Activated CD4-positive, alpha-beta T cell treated with anti-CD3 and anti-CD28 coated beads for 48 hours (primary cell): ENCODE data around the gene SUSD1.
"Not testable (repeated sequence)": the region's sequence is repeated elsewhere in the genome, so short reads cannot be mapped to it uniquely, and the experiment has no call there.

ENCODE experiments used
- DNase-seq: peaks from one replicate; pipeline ENCODE4 v3.0.0-alpha.2; 2020

The SUSD1 gene

DNA sequence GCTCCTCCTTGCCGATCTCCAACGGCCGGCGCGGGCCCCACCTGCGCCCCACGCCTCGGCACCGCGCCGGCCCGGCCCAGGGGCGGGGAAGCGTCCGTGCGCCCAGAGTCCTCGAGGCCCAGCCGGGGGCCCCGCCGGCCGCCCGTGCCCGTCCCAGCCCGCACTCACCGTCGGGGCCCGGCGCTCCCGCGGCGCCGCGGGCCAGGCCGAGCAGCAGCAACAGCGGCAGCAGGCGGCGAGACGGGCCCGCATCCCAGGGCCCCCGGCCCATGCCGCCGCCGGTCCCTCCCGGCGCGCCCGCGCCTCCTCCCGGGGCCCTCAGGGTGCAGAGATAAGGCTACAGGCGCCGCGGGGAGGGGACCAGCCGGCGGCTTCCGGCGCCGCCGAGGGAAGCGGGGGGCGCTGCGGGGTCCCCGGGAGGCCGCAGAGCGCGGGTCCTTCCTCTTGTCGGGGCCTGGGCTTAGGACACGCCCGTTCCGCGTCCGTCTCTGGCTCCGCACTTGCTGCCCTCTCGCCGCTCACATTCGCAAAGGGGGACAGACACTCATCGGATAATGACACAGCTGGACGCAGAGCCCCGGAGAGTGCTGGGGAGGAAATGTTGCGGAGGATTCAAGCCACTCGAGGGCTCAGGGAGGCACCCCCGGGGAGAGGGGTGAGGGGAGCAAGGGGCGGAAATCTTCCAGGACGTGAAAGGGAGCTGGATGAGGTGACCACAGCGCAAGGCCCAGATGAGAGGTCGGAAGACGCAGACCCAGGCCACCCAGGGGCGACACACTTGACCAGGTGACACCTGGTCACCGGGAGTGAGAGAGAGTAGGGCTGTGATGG, at the start of gene SUSD1:
SUSD1 (minus strand) TSS at position 333 of the 831 bp plus-strand sequence; CDS start at position 271, 62 bp downstream.
- DNase-seq, result peak; percentile 20

DNA sequence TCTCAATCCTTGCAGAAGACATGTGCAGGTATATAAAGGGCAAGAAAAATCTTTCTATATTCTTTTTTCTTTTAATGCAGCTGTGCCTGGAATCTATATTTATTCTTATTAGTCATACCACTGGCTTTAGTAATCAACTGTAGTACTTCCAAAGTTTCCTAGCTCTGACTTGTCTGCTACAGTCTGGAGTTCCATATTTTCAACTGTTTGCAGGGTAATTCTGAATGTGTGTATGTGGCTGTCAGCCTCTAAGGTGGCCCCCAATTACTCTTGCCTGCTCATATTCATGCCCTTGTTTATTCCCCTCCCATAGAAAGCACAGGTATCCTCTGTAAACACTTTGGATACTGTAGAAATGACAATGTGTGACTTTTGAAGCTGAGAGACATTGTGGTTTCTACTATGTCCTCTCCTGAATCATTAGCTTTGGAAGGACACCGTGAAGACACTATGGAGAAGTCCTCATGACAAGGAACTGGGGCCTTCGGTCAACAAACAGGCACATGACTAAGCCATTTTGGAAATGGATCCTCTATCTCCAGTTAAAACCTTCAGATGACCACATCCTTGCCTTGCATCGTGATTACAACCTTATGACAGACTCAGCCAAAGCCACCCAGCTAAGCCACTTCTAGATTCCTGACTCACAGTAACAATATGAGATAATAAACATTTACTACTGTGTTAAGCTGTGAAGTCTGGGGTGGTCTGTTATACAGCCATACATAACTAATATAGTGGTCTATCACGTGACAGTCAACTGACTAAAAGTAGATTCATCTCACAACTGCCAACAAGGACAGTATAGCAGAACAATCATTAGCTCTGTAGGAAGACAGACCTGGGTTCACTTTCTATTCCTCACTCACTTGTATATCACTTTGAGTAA, 49.5 kb upstream of the SUSD1 start:
- no peak for DNase-seq

DNA sequence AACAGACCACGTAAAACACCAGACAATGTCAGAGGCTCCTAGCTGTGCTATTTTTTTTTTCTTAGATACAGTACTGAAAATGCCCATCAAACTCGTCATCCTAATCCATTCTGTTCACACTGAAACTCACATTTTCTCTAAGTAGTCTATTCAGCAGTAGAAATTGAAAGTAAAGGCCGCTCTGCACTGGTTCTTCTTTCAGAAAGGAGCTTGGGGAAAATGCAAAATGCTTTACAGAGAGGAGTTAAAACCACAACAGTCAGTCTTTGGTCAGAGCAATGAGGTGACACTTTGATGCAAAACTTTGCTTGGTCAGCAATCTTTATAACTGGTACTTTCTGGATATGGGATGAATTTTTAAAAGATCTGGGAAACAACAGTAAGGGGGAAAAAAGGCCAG, 43.8 kb upstream of the SUSD1 start:
- no peak for DNase-seq

DNA sequence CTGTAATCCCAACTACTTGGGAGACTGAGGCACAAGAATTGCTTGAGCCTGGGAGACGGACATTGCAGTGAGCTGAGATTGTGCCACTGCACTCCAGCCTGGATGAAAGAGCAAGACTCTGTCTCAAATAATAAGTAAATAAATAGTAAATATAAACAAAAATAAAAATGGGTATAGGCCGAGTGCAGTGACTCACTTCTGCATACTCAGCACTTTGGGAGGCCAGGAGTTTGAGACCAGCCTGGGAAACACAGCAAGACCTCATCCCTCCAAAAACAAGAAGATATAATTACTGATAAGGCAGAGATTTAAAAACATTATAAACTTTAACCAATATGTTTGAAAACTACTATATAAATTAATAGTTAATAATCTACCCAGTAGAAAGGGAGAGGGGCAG, 37.8 kb upstream of the SUSD1 start:
- DNase-seq, result no peak

DNA sequence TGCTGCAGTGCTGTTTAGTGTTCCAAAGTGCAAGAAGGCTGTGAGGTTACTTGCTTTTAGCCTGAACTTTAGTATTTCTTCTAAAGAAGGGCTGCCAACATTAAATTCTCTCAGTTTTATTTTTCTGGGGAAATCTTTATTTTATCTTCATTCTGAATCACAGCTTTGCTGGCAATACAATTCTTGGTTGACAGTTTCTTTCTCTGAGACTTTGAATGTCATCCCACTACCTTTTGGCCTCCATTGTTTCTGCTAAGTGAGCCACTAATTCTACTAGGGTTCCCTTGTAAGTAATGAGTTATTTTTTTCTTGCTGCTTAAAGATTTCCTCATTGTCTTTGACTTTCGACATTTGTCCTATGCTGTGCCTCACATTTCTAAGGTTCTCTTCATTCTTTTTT, 32.4 kb upstream of the SUSD1 start:
- DNase-seq, result no peak

DNA sequence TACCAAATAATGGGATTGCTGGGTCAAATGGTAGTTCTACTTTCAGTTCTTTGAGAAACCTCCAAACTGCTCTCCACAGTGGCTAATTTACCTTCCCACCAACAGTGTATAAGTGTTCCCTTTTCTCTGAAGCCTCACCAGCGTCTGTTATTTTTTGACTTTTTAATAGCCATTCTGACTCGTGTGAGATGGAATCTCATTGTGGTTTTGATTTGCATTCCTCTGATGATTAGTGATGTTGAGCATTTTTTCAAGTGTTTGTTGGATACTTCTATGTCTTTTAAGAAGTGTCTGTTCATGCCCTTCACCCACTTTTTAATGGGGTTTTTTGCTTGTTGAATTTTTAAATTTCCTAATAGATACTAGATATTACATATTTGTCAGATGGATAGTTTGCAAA, 28.4 kb upstream of the SUSD1 start:
- no peak for DNase-seq

DNA sequence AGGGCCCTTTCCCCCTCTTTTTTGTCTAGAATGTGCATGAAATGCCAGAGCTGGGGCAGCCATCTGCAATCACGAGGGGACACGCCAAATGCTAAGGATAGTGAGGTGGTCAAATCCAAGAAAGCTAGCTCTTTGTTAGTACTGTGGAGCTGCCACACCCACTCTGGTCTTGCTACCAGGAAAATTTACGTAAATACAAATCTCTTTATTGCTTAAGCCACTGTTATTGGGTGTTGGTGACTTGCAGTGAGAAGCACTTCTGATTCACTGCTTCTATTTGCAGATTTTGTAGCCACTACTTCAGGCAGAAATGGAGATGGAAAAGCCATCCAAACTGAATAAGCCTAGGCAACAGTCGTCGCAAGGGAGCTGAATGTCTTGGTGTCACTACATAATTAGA, 25.6 kb upstream of the SUSD1 start:
- no peak for DNase-seq

DNA sequence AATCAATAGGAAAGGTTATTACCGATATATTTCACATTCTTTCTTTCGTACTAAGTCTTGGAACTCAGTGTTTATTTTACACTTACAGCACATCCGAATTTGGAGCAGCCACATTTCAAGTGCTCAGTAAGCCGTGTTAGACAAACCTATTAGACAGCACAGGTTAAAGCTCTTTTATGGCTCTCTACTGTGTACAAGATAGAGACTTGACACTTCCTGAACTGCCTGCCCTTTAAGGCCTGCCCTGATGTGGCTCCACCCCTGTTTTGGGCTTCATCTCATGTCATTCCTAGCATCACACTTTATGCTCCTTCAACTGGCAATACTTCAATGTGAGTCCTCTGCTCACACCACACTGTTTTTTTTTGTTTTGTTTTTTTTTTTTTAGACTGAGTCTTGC, 23.5 kb upstream of the SUSD1 start:
- no peak for DNase-seq

DNA sequence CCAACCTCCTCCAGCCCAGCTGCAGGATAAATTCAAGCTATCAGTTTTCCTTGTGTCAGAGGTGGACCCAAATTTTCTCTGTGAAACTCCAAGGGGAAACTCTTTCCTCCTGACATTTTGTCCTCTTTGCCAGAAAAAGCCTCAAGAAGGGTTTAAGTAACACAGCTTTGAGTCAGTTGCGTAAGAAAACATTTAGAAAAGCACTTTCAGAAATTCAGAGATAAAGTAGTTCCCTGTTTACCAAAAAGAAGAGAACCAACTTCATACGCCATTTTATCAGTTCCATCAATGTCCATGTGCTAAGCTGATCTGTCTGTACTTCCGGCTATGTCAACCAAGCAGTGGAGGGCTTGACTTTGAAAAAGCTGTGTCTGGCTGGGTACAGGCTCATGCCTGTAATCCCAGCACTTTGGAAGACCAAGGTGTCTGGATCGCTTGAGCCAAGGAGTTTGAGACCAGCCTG, 19.9 kb upstream of the SUSD1 start:
- DNase-seq, result no peak

DNA sequence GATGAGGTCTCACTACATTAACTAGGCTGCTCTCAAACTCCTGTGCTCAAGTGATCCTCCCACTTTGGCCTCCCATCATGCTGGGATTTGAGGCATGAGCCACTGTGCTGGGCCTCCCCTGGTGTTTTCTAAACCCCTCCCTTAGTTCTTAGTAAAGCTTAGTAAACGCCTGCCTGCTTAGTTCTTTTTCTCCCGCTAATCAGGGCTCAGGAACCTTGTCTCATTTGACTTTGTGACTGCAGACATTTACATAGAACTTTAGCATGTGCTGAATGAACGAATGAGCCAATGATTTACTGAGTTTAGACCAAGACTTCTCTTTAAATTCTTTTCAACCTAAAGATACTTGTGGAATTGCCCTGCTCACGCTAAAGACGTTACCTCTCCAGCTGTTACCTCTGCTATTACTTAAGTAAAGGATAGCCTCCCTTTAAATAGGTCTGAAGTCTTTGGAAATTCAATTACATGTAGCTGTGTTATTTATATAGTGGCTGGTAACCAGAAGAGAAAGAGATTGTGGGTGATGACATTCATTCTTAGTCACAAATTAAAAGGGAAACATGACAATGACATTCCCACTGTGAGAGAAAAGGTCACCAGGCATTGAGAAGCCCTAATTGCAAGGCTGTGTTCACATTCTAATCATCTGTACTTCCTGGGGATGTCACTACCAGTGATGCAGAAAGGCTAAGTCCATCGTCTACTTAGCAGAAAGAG, 18.6 kb upstream of the SUSD1 start:
- no peak for DNase-seq

DNA sequence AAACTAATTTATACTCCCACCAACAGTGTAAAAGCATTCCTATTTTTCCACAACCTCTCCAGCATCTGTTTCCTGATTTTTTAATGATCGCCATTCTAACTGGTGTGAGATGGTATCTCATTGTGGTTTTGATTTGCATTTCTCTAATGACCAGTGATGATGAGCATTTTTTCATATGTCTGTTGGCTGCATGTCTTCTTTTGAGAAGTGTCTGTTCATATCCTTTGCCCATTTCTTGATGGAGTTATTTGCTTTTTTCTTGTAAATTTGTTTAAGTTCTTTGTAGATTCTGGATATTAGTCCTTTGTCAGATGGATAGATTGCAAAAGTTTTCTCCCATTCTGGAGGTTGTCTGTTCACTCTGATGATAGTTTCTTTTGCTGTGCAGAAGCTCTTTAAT, 15.2 kb upstream of the SUSD1 start:
- not testable (repeated sequence) for DNase-seq

DNA sequence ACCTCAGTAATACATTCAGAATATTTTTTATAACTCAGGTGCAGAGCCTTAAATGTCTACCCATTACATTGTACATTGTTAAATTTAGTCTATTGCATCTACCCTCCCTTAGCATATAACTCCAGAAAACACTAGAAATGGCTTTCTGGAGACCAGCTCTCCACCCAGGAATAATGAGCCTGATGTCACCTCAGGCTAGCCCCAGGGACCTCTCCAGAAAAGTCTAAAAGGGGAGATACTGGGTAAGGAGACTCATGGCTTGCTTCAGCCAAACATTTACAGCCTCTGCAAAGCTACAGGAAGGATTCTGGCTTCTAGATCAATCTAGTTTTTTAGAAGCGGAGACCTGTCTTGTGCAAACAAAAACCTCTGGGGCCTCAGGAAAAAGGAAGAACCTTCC, 13.8 kb upstream of the SUSD1 start:
- no peak for DNase-seq

DNA sequence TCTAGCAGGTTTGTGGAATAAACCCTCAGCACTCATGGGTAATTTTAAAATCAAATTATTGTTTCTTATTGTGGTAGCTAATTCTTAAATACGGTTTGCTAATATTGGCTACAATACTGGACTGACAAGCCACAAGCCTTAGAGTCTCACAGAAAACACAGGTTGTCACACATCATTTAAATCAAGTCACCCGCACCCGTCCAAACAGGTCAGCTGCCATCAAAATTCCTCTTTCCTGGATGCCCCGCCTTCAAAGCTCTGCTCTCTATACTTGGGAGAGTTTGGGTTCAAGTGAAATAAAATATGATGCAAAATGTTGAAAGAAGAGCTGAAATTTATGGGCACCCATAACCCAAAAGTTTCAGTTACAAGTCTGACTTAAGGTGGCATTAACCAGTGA, 12.3 kb upstream of the SUSD1 start:
- no peak for DNase-seq

DNA sequence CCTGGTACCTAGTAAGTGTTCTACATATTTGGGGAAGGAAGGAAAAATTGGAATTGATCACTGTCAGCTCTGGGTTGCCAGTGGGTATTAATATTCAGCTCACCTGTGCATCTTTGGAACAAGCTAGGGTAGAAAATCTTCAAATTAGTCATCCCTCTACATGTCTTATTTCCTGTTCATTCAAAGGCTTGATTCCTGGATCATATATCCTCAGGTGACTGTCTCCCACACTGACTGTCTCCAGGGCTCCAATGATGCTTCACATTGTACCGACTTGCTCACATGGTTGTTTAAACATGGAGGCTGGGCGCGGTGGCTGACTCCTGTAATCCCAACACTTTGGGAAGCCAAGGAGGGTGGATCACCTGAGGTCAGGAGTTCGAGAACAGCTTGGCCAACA, 11.6 kb upstream of the SUSD1 start:
- no peak for DNase-seq

DNA sequence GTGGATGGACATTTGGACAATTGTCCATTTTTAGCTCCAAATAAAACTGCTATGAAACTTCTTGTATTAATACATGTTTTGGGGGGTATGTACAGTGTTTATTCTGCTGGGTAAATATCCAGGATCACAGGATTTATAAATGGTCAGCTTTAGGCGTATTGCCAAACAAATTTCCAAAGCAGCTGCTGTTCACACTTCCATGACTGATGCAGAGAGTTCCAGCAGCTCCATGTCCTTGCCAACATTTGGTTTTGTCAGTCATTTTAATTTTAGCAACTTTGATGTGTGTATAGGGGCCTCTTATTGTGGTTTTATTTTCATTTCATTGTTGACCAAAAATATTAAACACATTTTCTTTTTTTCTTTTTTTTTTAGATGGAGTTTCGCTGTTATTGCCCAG, 9.8 kb upstream of the SUSD1 start:
- DNase-seq, result no peak

DNA sequence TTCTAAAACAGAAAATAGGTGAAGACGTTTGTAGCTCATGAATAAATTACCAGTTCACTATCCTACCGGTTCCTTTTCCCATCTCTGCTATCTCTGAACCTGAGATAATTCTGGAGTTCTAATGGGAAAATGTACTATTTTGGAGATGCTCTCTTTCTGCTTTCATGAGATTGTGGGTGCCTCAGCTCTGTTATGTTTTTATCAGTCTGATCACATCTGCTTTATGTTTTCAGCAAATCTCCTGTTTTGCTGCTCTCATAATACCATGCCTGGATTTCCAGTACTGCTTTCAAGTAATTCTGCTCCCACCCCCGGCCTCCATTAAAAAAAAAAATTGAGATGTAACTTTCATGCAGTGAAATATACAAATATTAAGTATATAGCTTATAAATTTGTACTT, 9.1 kb upstream of the SUSD1 start:
- DNase-seq, result no peak

DNA sequence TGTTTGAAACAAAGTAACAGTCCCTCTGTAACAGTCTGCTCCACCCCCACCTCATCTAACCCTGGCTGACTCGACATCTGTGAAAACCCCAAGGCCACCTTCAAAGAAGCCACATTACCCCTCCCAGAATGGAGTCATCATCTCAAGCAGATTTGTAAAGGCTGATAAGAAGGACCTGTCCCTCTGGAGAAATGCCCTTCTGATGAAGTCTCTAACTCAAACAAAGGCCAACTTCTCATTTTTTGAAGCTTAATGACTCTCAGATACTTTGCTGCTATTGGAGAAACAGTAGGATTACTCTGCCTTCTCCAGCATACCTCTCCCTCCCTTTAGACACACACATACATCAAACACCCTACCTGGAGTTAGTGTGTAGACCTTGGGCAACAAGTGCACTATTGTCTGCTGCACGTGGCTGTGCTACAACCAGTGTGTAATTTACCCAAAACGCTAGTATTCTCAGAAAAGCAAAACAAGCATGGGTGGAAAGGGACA, 5.3 kb upstream of the SUSD1 start:
- peak; percentile 61 for DNase-seq

DNA sequence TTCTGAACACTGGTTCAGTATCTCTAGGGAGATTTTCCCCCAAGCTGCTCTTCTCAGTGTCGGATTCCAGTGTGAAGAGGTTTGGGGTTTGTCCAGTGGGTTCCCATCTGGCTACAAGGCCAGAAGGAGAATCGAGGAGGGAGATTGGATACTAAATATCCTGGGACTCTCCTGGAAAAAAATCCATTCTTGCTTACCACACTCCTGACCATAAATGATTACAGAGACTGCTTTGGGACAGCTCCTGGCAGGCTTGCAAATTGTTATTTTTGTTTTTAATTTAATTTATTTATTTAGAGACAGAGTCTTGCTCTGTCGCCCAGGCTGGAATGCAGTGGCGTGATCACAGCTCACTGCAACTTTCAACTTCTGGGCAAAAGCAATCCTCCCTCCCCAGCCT, 4.7 kb upstream of the SUSD1 start:
- no peak for DNase-seq

DNA sequence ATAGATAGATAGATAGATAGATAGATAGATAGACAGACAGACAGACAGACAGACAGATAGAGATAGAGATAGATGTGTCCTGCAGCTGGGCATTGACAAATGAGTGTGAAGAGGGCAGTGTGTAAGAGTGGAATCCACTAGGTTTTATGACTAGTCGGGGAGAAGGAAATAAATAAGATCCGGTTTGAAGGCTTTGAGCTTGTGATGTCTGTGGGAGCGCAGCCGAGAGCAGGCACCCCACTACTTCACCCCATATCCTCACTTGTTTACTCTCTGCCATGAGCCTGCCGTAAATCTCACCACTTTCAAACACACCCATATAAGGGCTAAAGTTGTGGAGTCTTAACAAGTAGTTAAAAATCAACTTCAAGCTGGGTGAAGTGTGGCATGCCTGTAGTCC, 1.4 kb upstream of the SUSD1 start:
- no peak for DNase-seq

DNA sequence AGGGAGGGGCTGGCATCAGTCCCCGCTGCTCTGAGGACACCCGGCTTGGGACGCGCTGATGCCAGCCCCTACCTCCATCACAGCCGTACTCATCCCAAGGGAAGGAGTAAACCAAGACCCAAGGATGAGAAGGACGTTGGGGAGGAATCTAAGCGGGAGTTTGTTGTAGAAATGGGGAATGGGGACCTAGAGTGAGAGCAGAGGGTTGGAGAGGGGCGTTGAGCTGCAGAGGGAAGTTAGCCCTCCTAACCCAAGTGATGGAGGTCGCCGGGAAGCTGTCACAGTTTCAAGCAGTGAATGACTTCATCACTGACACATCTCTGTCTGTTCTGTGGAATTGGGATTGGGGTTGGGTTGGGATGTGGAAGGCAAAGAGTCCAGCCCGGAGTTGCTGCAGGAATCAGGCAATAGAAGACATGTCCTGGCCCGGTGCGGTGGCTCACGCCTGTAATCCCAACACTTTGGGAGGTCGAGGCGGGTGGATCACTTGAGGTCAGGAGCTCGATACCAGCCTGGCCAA, 759 bp upstream of the SUSD1 start:
- no peak for DNase-seq

DNA sequence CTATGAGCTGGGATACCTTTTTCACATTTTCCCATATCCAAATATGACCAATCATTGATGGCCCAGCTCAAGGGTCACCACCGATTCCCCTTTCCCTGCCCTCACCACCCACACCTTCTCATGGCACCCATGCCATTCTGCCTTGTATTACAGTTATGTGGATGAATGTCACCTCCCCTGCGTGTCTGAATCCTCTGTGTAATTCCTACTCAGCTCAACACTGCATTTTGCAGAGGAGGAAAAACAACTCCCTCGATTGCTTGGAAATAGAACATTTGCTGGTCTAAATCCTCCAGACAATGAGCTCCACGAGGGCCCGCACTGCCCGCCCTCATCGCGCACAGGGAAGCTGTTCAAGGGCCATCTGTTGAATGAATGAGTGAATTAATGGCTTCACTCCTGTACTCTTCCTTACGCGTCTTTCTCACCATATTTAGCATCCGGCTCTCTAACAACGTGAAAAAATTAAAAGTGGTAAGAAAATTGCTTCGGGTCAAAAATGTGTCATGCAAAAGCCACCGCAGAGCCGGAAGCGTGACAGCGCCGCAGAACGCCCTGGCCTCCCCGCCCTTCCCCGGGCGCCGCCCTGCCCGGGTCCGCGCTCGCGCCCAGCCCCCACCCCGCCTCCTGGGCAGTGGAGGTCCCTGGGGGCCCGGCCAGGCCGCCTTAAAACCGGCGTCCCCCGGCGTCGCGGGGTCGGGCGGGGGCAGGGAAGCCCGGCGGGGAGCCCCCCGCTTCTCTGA, 704 bp downstream of the SUSD1 start:
- DNase-seq, result peak; percentile 82
